NCI-H82 treated with DMSO at 0.1 percent for 48 hours (cell line): ENCODE data around the gene TPPP2.

Experiments used
- DNase-seq: peaks from one replicate; lab custom pipeline; 2025; ENCODE audit not compliant: unreplicated experiment; lab: John Stamatoyannopoulos, UW

Gene TPPP2

GRCh38 chr14:21074398-21075272, 44.6 kb downstream of the TPPP2 start:
- no peak for DNase-seq

GRCh38 chr14:21075719-21076437, 45.9 kb downstream of the TPPP2 start:
- DNase-seq = no peak

DNA sequence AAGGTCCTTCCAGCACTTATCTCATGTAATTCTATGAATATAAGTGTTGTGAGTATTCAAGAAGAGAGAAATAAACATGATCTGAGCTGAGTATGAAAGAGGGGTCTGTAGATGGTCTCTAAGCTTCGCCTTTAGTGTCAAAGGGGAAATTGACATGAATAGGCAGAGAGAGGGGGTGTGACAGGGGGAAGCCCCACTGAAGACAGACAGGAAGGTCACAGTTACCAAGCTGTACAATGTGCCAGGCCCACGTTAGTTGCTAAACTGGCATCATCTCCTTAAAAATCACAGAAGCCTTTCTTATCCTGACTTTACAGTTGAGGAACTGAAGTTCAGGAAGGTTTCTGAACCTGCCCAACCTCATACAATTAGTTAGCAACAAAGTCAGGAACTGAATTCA, 47.7 kb downstream of the TPPP2 start:
- no peak for DNase-seq

DNA sequence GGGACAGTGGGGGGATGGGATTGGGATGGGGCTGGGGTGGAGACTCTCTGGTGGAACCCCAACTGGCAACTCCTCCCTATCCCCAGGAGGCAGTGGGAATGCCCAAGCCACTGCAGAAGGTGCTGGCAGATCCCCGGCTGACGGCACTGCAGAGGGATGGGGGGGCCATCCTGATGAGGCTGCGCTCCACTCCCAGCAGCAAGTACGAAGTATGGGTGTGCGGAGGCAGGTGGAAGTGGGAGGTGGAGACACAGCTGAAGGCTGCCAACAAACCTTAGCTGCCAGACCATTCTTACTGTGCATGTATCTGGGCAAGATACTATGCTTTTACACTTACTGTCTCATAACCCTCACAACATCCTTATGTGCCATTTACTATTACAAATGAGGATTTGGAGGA, 48.3 kb downstream of the TPPP2 start:
- DNase-seq = no peak

- no peak for DNase-seq
Observed at GRCh38 chr14:21078726-21079125, 48.7 kb downstream of the TPPP2 start.

DNA sequence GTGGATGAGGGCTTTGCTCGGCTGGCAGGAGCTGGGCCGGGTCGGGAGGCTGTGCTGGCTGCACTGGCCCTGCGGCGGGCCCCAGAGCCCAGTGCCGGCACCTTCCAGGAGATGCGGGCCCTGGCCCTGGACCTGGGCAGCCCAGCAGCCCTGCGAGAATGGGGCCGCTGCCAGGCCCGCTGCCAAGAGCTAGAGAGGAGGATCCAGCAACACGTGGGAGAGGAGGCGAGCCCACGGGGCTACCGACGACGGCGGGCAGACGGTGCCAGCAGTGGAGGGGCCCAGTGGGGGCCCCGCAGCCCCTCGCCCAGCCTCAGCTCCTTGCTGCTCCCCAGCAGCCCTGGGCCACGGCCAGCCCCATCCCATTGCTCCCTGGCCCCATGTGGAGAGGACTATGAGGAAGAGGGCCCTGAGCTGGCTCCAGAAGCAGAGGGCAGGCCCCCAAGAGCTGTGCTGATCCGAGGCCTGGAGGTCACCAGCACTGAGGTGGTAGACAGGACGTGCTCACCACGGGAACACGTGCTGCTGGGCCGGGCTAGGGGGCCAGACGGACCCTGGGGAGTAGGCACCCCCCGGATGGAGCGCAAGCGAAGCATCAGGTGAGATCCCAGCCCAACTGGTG, 51.6 kb downstream of the TPPP2 start:
- DNase-seq = no peak
